Measurements from ENCODE around the gene ABCF3.
"Not testable (repeated sequence)": the region's sequence is repeated elsewhere in the genome, so short reads cannot be mapped to it uniquely, and the experiment has no call there.

ABCF3 gene

GRCh38 chr3:184186184-184186901, at the start of gene ABCF3:
ABCF3 (plus strand) TSS chr3:184186199; CDS start chr3:184186208, 9 bp downstream.
- DNase-seq = no peak

GRCh38 chr3:184140436-184140835, 45.6 kb upstream of the ABCF3 start:
- DNase-seq = no peak

- DNase-seq = no peak
Measured at GRCh38 chr3:184142199-184142598, 43.8 kb upstream of the ABCF3 start.

GRCh38 chr3:184143327-184143726, 42.7 kb upstream of the ABCF3 start:
- DNase-seq = no peak

- DNase-seq = no peak
Measured at GRCh38 chr3:184144505-184144904, 41.5 kb upstream of the ABCF3 start.

- DNase-seq = peak; percentile 33
Measured at GRCh38 chr3:184145111-184145524, 40.9 kb upstream of the ABCF3 start.

- DNase-seq = no peak
Measured at GRCh38 chr3:184145751-184146270, 40.2 kb upstream of the ABCF3 start.

GRCh38 chr3:184148076-184148475, 37.9 kb upstream of the ABCF3 start:
- DNase-seq = no peak

- DNase-seq = no peak
Measured at GRCh38 chr3:184149123-184149522, 36.9 kb upstream of the ABCF3 start.

- not testable (repeated sequence) for DNase-seq
Measured at GRCh38 chr3:184149770-184150169, 36.2 kb upstream of the ABCF3 start.

- DNase-seq = peak; percentile 17
Measured at GRCh38 chr3:184154885-184155643, 30.9 kb upstream of the ABCF3 start, which contains the start of gene DVL3. DVL3 (plus strand) TSS chr3:184155377; CDS start chr3:184155636, 259 bp downstream.

GRCh38 chr3:184155644-184156521, 30.1 kb upstream of the ABCF3 start:
- DNase-seq = peak; percentile 46

GRCh38 chr3:184156522-184156955, 29.5 kb upstream of the ABCF3 start:
- DNase-seq = no peak

- no peak for DNase-seq
Measured at GRCh38 chr3:184157206-184157605, 28.8 kb upstream of the ABCF3 start.

- DNase-seq = no peak
Measured at GRCh38 chr3:184158404-184158803, 27.6 kb upstream of the ABCF3 start.

GRCh38 chr3:184160456-184160855, 25.5 kb upstream of the ABCF3 start:
- DNase-seq = no peak

- not testable (repeated sequence) for DNase-seq
Measured at GRCh38 chr3:184162571-184163070, 23.4 kb upstream of the ABCF3 start.

- DNase-seq = no peak
Measured at GRCh38 chr3:184164648-184165330, 21.2 kb upstream of the ABCF3 start.

- DNase-seq = no peak
Measured at GRCh38 chr3:184165543-184165942, 20.5 kb upstream of the ABCF3 start.

- no peak for DNase-seq
Measured at GRCh38 chr3:184166671-184167070, 19.3 kb upstream of the ABCF3 start.

GRCh38 chr3:184167786-184168185, 18.2 kb upstream of the ABCF3 start:
- DNase-seq = no peak
